Right forelimb (tissue), 1 donor: ENCODE data around the gene ARSH.
"Not testable (repeated sequence)": the region's sequence is repeated elsewhere in the genome, so short reads cannot be mapped to it uniquely, and the experiment has no call there.

Source experiments
- DNase-seq: peaks from one replicate; pipeline ENCODE4 v3.0.0-alpha.2; 2018

ARSH gene

DNA sequence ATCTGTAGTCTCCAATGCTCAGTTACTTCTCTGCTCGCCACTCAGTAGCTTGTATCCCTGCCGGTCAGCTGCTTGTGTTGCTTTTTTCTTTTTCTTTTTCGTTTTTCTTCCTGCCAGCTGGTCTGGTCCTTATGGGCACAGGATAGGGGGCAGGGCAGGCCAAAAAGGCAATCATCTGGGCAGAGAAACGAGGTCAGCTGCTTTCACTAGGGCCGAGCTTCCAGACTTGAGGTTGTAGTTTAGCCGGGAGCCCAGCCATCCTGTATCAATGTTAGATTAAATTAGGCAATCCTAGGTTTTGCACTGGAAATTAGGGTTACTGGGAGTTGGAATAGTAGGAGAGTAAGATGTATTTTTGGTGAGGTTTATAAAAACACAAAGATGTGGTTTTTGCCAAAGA is 38.3 kb downstream of the ARSH start:
- no peak for DNase-seq

DNA sequence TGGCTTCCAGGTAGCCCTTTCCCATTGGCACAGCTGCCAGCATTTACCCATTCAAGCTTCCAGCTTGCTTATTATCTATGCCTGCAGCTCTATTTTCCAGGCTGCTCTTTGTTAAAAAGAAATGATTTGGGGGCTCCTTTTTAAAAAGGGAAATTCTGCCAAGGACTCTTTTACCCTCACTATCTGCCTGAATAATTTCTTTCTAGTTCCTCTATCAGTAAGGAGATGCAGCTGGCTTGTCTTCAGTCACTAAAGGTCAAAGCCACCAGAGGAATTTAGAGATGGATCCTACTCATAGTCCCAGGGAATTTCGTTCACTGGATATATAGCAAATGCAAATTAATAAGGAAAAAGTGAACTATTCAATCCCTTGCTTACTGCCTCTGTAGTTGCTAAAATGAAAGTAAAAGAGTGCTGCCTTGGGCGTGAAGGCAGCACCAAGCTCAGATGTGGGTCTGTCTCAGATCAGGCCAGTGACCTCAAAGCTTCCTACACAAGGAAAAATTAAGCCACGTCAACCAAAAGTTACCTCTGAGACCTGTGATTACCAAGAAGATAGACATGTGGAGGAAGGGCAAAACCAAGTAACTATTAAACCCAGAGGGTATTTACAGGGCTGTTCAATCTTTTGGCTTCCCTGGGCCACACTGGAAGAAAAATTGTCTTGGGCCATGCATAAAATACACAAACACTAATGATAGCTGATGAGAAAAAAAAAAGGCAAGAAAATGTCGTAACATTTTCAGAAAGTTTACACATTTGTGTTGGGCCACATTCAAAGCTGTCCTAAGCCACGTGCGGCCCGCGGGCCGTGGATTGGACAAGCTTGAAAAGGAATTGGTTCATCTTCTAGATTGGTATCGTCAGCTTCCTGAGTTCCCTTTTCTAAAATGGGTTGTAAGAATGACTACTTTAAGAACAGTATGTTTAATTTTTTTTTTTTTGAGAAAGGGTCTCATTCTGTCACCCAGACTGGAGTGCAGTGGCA is 40.2 kb downstream of the ARSH start:
- no peak for DNase-seq

DNA sequence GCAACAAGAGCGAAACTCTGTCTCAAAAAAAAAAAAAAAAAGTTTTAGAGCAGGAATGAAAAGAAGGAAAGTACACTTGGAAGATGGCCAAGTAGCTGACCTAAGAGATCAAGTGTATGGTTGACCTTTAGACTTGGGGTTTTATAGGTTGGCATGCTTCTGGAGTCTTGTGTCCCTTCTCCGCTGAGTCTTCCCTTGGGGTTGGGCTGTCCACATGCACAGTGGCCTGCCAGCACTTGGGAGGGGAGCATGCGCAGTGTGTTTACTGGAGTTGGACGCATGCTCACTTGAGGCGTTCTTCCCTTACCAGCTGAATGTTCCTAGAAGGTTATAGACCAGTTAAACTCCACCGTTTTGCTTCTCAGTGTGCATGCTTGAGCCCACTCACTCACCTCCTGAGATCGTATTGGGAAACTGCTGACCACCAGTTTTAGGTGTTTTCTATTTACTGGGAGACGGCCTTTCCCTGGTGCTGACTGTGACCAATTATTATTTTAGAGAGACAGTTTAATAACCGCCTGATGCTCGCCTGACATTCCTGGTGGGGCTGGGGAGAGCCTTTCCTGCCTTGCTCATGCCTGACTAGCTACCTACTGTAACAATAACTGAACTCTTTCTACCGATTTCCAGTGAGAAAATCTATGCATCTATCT is 44.3 kb downstream of the ARSH start:
- DNase-seq, result not testable (repeated sequence)

DNA sequence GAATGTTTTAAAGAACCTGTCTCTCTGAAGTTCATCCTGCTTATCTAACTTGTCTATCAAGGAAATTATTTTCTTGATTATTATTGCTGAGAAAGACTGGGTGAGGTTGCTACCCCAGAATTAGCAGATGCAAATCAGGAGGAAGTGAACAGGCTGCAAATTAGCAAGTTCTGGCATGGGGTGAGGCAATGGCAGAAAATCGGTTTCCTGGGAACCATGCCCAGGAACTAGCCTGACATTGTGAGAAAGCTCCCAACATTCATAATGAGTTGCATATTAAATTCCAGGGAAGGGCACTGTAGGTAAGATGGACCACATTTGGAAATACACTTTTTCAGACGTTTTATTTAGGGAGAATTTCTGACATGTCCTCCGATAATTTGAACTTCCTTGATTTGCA is 46.5 kb downstream of the ARSH start:
- no peak for DNase-seq

DNA sequence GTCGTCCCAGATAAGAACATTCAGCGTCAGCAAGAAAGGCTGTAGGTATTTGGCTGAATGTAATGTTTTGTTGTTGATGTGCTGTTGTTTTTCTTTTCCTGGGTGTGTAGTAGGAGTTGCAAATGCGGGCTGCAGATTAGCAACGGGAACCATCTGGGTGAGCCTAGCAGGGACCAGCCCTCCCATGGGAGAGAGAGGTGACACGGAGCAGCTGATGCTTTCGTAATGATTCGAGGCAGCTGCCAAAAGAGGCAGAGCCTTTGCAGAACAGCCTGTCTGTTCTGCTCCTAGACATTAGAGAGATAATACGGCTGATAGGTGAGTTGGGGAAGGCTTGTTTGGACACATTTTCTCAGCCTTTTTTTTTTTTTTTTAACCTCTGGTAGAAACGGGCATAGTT is 60.2 kb downstream of the ARSH start:
- no peak for DNase-seq

DNA sequence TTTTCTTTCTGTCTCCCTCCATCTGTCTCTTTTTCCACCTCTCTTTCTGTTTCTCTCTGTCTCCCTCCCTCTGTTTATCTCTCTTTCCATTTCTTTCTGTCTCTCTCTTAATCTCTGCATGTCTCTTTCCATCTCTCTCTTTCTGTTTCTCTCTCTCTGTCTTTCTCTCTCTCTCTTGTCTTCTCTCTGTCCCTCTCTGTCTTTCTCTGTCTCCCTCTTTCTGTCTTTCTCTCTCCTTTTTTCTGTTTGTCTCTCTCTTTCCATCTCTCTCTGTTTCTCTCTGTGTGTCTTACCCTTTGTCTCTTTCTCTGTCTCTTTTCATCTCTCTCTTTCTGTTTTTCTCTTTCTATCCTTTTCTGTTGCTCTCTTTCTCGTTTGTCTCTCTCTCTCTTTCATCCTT is 69.6 kb downstream of the ARSH start:
- no peak for DNase-seq

DNA sequence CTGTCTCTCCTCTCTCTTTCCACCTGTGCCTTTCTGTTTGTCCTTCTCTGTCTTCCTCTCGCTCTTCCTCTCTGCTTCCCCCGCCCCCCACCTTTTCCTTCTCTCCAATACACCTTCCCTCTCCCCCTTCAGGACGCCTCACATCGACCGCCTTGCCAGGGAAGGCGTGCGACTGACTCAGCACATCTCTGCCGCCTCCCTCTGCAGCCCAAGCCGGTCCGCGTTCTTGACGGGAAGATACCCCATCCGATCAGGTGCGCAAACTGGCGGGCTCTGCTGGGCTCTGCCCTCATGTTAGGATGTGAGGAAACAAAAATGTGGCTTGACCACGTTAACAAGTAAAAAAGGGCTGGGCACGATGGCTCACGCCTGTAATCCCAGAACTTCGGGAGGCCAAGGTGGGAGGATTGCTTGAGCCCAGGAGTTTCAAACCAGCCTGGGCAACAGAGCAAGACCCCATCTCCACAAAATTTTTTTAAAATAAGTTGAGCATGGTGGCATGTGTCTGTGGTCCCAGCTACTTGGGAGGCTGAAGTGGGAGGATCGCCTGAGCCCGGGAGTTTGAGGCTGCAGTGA is 70.2 kb downstream of the ARSH start:
- no peak for DNase-seq
